Fibroblast of lung (primary cell): ENCODE results near the gene COL18A1.

ENCODE experiments used
- EZH2 ChIP-seq: IDR thresholded peaks from 2 replicates; pipeline ENCODE4 v1.5.1; 2012; ENCODE audit warnings: low read length, control low read depth, mild to moderate bottlenecking; ENCODE audit errors: missing control alignments
- TF ChIP-seq, protein P1 (sequence below), 2 donors: IDR thresholded peaks in 1 of 2; conservative IDR thresholded peaks in 1 of 2; 1 replicate in 1 of 2; 2 replicates in 1 of 2; pipeline ENCODE4 v1.5.1; 2011 to 2012; ENCODE audit warnings: low read length in 2 of 2, control low read depth in 1 of 2, inconsistent platforms in 1 of 2, low read depth in 1 of 2, mild to moderate bottlenecking in 1 of 2

DNA sequence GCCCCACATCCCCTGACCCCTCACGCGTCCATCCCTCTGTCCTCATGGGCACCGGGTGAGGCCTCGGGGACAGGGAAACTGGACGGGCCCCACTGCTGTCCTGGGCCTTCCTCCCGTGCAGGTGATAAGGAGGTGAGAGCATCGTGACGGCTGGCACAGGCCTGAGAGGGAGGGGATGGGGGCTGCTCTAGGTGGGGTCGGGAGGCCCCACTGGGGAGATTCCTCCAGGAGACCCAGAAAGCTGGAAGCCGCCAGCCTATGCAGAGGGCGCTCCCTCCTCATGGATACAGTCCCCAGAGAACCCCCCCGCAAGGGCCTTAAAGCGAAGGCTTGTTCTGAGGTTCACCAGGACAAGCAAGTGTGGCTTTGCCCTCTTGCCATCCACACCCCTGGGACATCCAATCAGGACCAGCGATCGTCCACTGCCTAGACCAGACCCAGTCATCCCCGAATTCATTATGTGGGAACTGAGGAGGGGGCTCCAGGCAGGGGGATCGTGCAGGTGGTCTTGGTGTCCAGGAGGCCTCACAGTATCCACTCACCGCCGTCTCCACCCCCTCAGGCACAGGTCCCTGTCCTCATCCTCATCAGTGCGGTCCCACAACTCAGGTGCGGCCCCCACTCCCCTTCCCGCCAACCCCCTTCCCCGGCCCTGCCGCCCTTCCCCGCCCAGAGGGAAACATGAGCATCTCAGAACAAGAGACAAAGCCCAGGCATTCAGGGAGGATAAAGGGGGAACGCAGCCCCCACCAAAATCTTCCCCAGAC, 45.3 kb upstream of the COL18A1 start:
- TF ChIP-seq EZH2: no peak
- TF ChIP-seq, protein P1, sequence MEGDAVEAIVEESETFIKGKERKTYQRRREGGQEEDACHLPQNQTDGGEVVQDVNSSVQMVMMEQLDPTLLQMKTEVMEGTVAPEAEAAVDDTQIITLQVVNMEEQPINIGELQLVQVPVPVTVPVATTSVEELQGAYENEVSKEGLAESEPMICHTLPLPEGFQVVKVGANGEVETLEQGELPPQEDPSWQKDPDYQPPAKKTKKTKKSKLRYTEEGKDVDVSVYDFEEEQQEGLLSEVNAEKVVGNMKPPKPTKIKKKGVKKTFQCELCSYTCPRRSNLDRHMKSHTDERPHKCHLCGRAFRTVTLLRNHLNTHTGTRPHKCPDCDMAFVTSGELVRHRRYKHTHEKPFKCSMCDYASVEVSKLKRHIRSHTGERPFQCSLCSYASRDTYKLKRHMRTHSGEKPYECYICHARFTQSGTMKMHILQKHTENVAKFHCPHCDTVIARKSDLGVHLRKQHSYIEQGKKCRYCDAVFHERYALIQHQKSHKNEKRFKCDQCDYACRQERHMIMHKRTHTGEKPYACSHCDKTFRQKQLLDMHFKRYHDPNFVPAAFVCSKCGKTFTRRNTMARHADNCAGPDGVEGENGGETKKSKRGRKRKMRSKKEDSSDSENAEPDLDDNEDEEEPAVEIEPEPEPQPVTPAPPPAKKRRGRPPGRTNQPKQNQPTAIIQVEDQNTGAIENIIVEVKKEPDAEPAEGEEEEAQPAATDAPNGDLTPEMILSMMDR (conservative IDR thresholded peaks at IDR 0.05 in 1 of 2, IDR thresholded peaks at IDR 0.05 in 1 of 2; ENCODE audit: low read depth in 1 of 2, low read length in 2 of 2): no peak
